BLaER1 (cell line): ENCODE results near the gene RAB4A.

Experiments
- H3K27ac ChIP-seq: shearing (Covaris generic); formaldehyde crosslinking; 2 replicates; pipeline ENCODE4 v1.8.1; 2022
- H3K27me3 ChIP-seq: shearing (Covaris generic); formaldehyde crosslinking; 2 replicates; pipeline ENCODE4 v1.8.1; 2022
- H3K36me3 ChIP-seq: shearing (Covaris generic); formaldehyde crosslinking; 2 replicates; pipeline ENCODE4 v1.8.1; 2022
- H3K4me1 ChIP-seq: shearing (Covaris generic); formaldehyde crosslinking; 2 replicates; pipeline ENCODE4 v1.8.1; 2022
- H3K4me2 ChIP-seq: shearing (Covaris generic); formaldehyde crosslinking; 2 replicates; pipeline ENCODE4 v1.8.1; 2022
- H3K4me3 ChIP-seq: shearing (Covaris generic); formaldehyde crosslinking; 2 replicates; pipeline ENCODE4 v1.8.1; 2022
- H3K9ac ChIP-seq: shearing (Covaris generic); formaldehyde crosslinking; 2 replicates; pipeline ENCODE4 v1.8.1; 2022
- H3K9me3 ChIP-seq: shearing (Covaris generic); formaldehyde crosslinking; 2 replicates; pipeline ENCODE4 v1.8.1; 2022
- H4K20me1 ChIP-seq: shearing (Covaris generic); formaldehyde crosslinking; 2 replicates; pipeline ENCODE4 v1.8.1; 2022
- Cebpa-rat ChIP-seq: shearing (Covaris generic); IDR thresholded peaks from 2 replicates; pipeline ENCODE4 v1.8.1; 2022

The RAB4A gene

DNA sequence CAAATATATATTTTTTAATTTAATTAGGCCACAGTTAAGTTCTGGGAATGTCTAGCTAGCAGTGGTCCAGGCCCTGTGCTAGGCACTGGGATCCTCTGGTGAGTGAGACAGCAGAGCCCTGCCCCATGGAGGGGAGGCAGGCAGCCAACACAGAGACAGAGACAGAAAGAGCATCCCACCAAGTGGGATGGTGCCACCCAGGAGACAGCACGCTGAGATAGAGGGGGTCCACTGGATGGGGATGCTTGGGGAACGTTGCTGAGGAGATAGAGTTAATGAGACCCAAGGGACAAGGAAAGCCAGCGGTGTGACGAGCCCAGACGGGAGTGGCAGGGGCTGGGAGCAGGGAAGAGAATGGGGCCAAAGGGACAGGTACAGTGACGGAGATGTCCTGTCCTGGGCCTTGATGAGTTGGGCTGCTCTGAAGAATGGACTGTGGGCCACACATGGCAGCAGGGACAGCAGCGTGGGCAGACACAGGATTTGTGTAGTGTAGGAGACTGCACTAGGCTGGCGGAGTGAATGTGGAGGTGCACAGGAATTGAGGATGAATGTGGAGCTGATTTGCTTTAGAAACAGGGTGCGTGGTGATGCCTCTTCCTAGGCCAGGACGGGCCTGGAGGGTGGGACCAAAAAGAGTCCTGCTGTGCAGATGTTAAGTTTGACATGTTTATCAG is 22.8 kb downstream of the RAB4A start:
- no peak overlapping the region for H3K9ac ChIP-seq
- no peaks in the 10 kb centered on the region for H3K9me3 ChIP-seq
- no peak overlapping the region for H3K27ac ChIP-seq
- no peak for TF ChIP-seq Cebpa-rat
- H3K4me1 ChIP-seq, result no peaks in the 10 kb centered on the region
- H3K4me2 ChIP-seq, result no peak overlapping the region
- H3K36me3 ChIP-seq, result peaks cover 4% of the 10 kb centered on the region; the same call in 1 of the 2 replicates
- no peak overlapping the region for H3K4me3 ChIP-seq
- no peaks in the 10 kb centered on the region for H3K27me3 ChIP-seq
- no peaks in the 10 kb centered on the region for H4K20me1 ChIP-seq

DNA sequence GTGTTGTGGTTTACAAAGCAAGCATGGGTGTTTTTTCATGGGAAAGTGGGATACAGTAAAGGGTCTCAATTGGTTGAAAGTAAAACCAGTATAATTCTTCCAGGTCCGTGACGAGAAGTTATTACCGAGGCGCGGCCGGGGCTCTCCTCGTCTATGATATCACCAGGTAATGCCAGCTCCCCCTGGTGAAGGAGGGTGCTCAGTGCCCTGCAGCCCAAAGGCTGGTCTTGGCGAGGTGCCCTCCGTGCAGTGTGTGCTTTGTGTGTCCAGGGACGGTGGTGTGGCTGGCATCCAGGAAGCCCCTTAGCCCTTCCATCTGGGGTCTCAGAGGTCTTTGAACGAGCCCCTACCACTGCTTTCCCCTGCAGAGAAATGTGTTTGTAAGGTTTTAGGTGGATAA is 24.8 kb downstream of the RAB4A start:
- Histone ChIP-seq H3K27ac (no peak overlapping the region), H3K36me3 (peaks cover 24% of the 10 kb centered on the region), H3K4me2 (no peak overlapping the region), H3K4me1 (no peaks in the 10 kb centered on the region), H3K9ac (no peak overlapping the region), H4K20me1 (no peaks in the 10 kb centered on the region), H3K27me3 (no peaks in the 10 kb centered on the region), H3K4me3 (no peak overlapping the region), H3K9me3 (no peaks in the 10 kb centered on the region)
- TF ChIP-seq Cebpa-rat, result no peak

DNA sequence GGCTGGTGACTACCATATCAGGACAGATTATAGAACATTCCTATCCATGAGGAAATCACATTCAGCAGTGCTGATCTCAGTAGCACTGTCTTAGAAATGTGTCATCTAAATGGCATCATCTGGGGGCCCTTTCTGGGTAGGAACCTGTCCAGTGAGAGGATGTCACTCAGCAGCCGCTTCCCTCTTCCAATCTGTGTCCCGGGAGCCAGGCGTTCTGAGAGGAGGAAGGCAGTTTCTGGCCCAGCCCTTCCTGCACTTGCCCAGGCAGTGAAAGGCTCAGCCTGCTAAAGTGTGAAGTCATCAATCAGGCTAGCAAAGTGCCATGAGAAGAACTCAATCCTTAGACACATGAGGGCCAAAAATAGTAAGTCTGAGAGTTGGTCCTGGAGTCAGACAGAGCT is 25.6 kb downstream of the RAB4A start:
- peaks cover 26% of the 10 kb centered on the region for H3K36me3 ChIP-seq
- H3K9ac ChIP-seq, result no peak overlapping the region
- H3K4me1 ChIP-seq, result no peaks in the 10 kb centered on the region
- H3K27me3 ChIP-seq, result no peaks in the 10 kb centered on the region
- no peak for TF ChIP-seq Cebpa-rat
- H3K4me3 ChIP-seq, result no peak overlapping the region
- no peaks in the 10 kb centered on the region for H3K9me3 ChIP-seq
- no peak overlapping the region for H3K27ac ChIP-seq
- H4K20me1 ChIP-seq, result no peaks in the 10 kb centered on the region
- H3K4me2 ChIP-seq, result no peak overlapping the region

DNA sequence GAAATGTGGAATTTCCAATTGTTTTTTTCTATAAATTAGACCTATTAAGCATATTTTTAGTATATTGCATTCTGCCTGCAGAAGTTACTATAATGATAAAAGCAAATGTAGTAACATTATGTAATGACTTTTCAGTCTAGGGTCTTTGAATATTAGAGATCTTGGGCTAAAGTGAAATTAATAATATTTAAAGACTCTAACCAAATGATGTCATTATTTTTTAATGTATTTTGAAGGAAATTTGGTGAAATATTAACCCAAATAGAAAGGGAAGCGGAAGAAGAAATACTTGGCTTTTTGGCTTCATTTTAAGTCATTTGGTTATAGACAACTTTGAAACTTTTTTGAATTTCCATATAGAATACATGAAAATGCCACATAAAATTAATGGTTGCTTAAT is 26.8 kb downstream of the RAB4A start:
- H3K4me2 ChIP-seq, result no peak overlapping the region
- H3K9ac ChIP-seq, result no peak overlapping the region
- H3K9me3 ChIP-seq, result no peaks in the 10 kb centered on the region
- peaks cover 27% of the 10 kb centered on the region for H3K36me3 ChIP-seq
- TF ChIP-seq Cebpa-rat, result no peak
- H3K4me1 ChIP-seq, result no peaks in the 10 kb centered on the region
- H4K20me1 ChIP-seq, result no peaks in the 10 kb centered on the region
- no peak overlapping the region for H3K4me3 ChIP-seq
- H3K27ac ChIP-seq, result no peak overlapping the region
- no peaks in the 10 kb centered on the region for H3K27me3 ChIP-seq

DNA sequence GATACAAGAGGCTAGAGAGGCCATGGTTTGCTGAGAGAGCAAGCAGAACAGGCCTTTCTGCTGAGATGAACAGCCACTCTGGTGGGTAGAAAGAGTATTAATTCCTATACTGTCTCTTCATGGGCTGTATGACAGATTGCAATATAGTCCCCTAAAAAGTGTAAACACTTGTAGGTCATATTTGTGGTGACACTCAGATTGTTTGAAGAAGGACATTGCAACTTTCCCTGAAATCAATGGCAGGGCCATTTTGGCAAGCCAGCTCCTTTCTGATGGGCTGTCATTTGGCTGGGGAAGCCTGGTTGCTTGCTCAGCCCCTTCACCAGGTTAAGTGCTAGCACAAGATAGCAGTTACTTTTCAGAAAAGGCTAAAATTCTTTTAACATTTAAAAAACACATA is 27.5 kb downstream of the RAB4A start:
- Histone ChIP-seq H3K9ac (no peak overlapping the region), H3K9me3 (no peaks in the 10 kb centered on the region), H3K4me2 (no peak overlapping the region), H3K27ac (no peak overlapping the region), H3K36me3 (peaks cover 31% of the 10 kb centered on the region), H3K27me3 (no peaks in the 10 kb centered on the region), H4K20me1 (no peaks in the 10 kb centered on the region), H3K4me1 (peaks cover 7% of the 10 kb centered on the region), H3K4me3 (no peak overlapping the region)
- no peak for TF ChIP-seq Cebpa-rat

DNA sequence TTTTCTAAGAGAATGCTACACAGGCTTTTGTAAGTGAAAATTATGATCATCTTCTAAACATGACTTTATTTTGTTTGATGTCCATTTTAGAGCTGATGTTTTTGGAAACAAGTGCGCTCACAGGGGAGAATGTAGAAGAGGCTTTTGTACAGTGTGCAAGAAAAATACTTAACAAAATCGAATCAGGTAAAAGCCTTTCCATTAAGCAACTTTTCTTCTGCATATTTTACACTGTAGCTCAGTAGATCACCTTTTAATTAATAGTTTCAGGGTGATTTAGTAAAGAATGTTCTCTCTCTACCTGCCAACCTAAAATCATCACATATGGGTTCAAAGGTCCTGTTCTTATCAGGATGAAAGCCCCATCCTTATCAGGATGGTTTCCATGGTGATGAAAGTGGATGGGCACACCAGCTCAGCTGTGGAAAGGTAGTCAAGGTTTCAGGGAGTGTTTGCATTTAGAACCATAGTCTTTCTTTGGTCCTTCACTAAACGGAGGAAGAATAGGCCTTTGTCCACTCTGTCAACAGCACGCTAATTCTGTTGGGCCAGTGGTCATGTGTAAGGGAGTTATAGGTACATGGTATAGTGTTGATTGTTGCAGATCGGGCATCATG is 28.1 kb downstream of the RAB4A start:
- Histone ChIP-seq H3K27me3 (no peaks in the 10 kb centered on the region), H4K20me1 (no peaks in the 10 kb centered on the region), H3K4me2 (no peak overlapping the region), H3K27ac (no peak overlapping the region), H3K4me3 (no peak overlapping the region), H3K9ac (no peak overlapping the region), H3K9me3 (no peaks in the 10 kb centered on the region), H3K36me3 (peaks cover 31% of the 10 kb centered on the region), H3K4me1 (peaks cover 12% of the 10 kb centered on the region)
- TF ChIP-seq Cebpa-rat, result no peak

DNA sequence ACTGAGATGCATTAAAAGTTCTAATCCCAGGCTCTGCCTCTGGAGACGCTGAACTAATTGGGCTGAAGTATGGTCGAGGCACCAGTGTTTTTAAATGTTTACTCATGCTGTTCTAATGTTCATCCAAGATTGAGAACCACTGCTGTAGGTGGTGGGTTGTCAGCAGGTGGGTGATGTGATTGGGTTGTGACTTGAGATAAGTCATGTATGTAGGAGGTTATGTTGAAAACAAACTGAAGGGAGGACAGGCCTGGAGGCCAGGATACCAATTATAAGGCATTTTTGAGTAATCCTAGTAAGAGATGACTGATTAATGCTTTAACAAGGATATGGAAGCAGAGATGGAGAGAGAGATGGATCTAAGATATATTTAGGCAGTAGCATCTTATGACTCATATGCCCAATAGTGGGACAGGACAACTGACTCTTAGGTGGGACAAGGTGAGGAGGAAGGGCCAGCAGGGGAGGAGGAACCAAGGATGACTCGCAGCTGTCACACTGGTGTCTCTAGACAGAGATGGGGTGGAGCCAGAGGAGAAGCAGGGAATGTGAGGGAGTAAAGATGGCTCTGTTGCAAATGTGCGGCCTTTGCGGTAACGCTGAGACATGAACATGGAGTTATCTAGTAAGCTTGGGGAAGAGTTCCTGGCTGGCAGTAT is 29.3 kb downstream of the RAB4A start:
- Histone ChIP-seq H3K9me3 (no peaks in the 10 kb centered on the region), H4K20me1 (no peaks in the 10 kb centered on the region), H3K9ac (no peak overlapping the region), H3K4me1 (peaks cover 12% of the 10 kb centered on the region), H3K4me3 (no peak overlapping the region), H3K4me2 (no peak overlapping the region), H3K27ac (no peak overlapping the region), H3K36me3 (peaks cover 34% of the 10 kb centered on the region), H3K27me3 (no peaks in the 10 kb centered on the region)
- TF ChIP-seq Cebpa-rat, result no peak

DNA sequence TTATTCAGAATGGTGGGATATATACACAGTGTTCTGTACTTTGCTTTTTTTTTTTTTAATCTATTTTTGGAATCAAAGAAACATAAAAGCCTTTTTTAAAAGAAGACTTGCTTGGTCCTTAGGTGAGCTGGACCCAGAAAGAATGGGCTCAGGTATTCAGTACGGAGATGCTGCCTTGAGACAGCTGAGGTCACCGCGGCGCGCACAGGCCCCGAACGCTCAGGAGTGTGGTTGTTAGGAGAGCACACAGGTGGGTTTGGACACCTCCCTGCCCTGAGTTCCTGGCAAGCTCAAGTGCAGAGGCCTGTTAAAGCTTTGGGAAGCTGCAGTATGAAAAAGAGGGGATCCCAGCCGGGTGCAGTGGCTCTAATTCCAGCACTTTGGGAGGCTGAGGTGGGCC is 31.8 kb downstream of the RAB4A start:
- H3K4me1 ChIP-seq, result peaks cover 12% of the 10 kb centered on the region
- no peak overlapping the region for H3K27ac ChIP-seq
- no peak for TF ChIP-seq Cebpa-rat

DNA sequence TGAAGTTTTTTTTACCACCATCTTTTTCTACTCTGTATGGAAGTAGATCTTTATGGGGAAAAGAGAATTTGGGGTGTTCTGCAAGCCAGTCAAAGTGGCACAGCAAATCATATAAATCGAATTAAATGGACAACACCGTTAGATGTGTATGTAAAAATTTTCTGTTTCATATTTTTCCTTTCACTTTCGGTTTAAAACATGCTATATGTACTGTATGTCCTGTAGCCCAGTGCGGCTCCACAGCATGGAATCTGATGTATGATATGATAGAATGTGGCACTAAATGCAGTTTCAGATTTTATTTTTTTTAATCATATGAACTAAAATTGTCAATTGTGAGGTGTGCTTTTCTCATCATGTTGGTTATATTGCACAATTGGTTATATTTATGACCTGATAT is 32.9 kb downstream of the RAB4A start:
- H3K9me3 ChIP-seq, result no peaks in the 10 kb centered on the region
- peaks cover 12% of the 10 kb centered on the region for H3K4me1 ChIP-seq
- no peak overlapping the region for H3K27ac ChIP-seq
- no peaks in the 10 kb centered on the region for H4K20me1 ChIP-seq
- H3K36me3 ChIP-seq, result peaks cover 37% of the 10 kb centered on the region
- no peak overlapping the region for H3K9ac ChIP-seq
- no peak for TF ChIP-seq Cebpa-rat
- no peaks in the 10 kb centered on the region for H3K27me3 ChIP-seq
- no peak overlapping the region for H3K4me3 ChIP-seq
- H3K4me2 ChIP-seq, result peak overlapping the region; percentile 44

More for the DNA sequence above, 31.8 kb downstream of the RAB4A start:
- Histone ChIP-seq H3K9ac (no peak overlapping the region), H3K27me3 (no peaks in the 10 kb centered on the region), H3K36me3 (peaks cover 41% of the 10 kb centered on the region), H3K4me2 (no peak overlapping the region), H3K4me3 (no peak overlapping the region), H3K9me3 (no peaks in the 10 kb centered on the region), H4K20me1 (no peaks in the 10 kb centered on the region)

DNA sequence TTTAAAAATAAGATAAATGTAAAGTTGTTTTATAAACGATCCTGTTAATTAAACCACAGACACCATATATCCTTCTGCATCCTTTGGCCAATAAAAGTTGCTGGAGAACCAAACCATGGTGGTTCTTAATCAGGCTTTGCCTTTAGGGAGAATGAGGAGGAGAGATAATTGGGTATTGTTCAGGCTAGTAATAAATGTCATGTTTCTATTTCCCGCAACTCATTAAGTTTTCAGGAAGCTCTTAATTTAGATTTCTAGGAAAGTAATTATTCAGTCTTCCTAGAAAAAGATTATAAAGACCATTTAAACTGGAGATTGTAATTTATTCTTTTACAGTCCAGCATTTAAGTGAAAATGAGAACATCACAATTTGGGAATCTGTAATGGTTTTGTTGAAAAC is 34.5 kb downstream of the RAB4A start:
- Histone ChIP-seq H3K9me3 (no peaks in the 10 kb centered on the region), H3K36me3 (peaks cover 22% of the 10 kb centered on the region), H3K4me2 (no peak overlapping the region), H3K9ac (no peak overlapping the region), H3K27ac (no peak overlapping the region), H4K20me1 (no peaks in the 10 kb centered on the region), H3K4me1 (peaks cover 12% of the 10 kb centered on the region), H3K27me3 (no peaks in the 10 kb centered on the region), H3K4me3 (no peak overlapping the region)
- no peak for TF ChIP-seq Cebpa-rat
